ENCODE measurements around the gene PRKG1. TPM values are rescaled to one million over a fixed set of nuclear protein-coding genes. Genes with fewer than 3 reads are reported as not detected.

Gene PRKG1
- total and polyA plus RNA-seq, 2 of the 8 experiments (the other 6 are each of a cell fraction or from before 2014, with no cell fraction given), result 4.2 to 15.2 TPM

DNA sequence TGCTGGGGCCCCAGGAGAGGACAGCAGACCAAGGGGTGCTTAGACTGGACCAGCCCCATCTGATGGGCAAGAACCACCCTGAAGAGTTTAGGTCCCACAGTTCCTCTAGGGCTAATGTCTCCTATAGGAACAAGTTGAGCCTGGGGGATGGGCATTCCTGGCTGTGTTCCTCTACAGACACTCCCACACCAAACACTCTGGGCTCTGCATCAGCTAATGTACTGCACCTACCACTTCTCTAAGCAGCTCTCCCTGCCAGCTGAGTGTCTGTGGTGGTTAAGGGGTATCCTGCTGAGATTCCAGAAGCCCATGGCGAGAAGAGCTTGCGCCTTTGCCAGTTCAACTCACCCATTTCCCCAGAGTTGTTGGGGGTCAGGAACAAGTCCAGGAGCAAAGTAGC, 909.2 kb downstream of the PRKG1 start:
- Histone ChIP-seq H3K27me3 (replicated peaks in 1 of 4; ENCODE audit: control insufficient read depth in 3 of 4, extremely low read depth in 1 of 4, insufficient read depth in 3 of 4, low read length in 3 of 4) (no peaks in the 10 kb centered on the region), H4K5ac (ENCODE audit: insufficient read length, low read depth, low read length) (no peak overlapping the region), H3K9me3 (ENCODE audit: insufficient read depth in 2 of 2, low read depth in 1 of 2, low read length in 1 of 2) (no peaks in the 10 kb centered on the region), H4K8ac (ENCODE audit: extremely low read depth, insufficient read depth, low read length) (no peak overlapping the region), H2BK5ac (ENCODE audit: low read depth, low read length) (0 out of 2 replicates have a peak overlapping the region, but pooled peaks have one; percentile 45), H2BK15ac (ENCODE audit: low read length) (no peak overlapping the region), H3K14ac (ENCODE audit: insufficient read length) (no peak overlapping the region), H3K4me2 (ENCODE audit: insufficient read depth in 1 of 2, low read depth in 2 of 2, low read length in 2 of 2) (no peak overlapping the region), H2AK5ac (ENCODE audit: low read depth, low read length) (no peak overlapping the region), H2BK120ac (replicated peaks; ENCODE audit: low read depth, low read length) (no peak overlapping the region), H3K79me2 (ENCODE audit: control insufficient read depth in 1 of 2, insufficient read depth in 2 of 2, low read length in 2 of 2) (no peaks in the 10 kb centered on the region), H3K36me3 (ENCODE audit: control insufficient read depth in 2 of 4, insufficient read depth in 4 of 4, low read length in 3 of 4) (no peaks in the 10 kb centered on the region), H3K4me1 (replicated peaks in 1 of 4; ENCODE audit: control insufficient read depth in 3 of 4, insufficient read depth in 4 of 4, low read length in 3 of 4) (no peaks in the 10 kb centered on the region; a peak in 1 of 7 replicates), H3K79me1 (ENCODE audit: low read depth, low read length) (no peaks in the 10 kb centered on the region), H3K23me2 (ENCODE audit: low read depth, low read length) (no peaks in the 10 kb centered on the region), H3K23ac (ENCODE audit: insufficient read length) (no peak overlapping the region), H3K56ac (replicated peaks; ENCODE audit: insufficient read length, low read depth, low read length) (no peak overlapping the region), H2BK12ac (ENCODE audit: low read depth, low read length) (no peak overlapping the region), H3K4ac (replicated peaks; ENCODE audit: insufficient read length, low read depth, low read length) (no peak overlapping the region), H4K91ac (replicated peaks; ENCODE audit: insufficient read length, low read length) (no peak overlapping the region), H4K20me1 (replicated peaks in 1 of 2; ENCODE audit: control insufficient read depth in 1 of 2, insufficient read depth in 2 of 2, low read length in 2 of 2) (peaks cover 0 to 3% of the 10 kb centered on the region in 2 experiments), H3K27ac (ENCODE audit: low read depth, low read length) (no peak overlapping the region), H2BK20ac (ENCODE audit: low read length) (no peak overlapping the region), H3K9ac (replicated peaks in 1 of 4; ENCODE audit: extremely low read depth in 1 of 4, low read depth in 3 of 4, low read length in 3 of 4) (no peak overlapping the region), H2AFZ (ENCODE audit: low read length) (no peak overlapping the region), H3K18ac (ENCODE audit: extremely low read depth, low read length) (no peak overlapping the region), H3K4me3 (ENCODE audit: extremely low read depth in 1 of 4, insufficient read depth in 2 of 4, low read depth in 3 of 4, low read length in 4 of 4) (no peak overlapping the region)
- no peak for DNase-seq (ENCODE audit: low read depth in 1 of 2, low spot score in 2 of 2)
- POLR2A ChIA-PET (ENCODE audit: partially characterized antibody), result interaction anchor here (0.6 to 1.3 kb wide), 2 partner anchors 20 to 1534 kb away, joined by 3 read pairs; no protein-coding TSS in a partner anchor
- 92% methylated on average over 2 of the region's 2 CpGs; no CpG with 5 or more reads in 1 of the 2 experiments for WGBS, 2 experiments (ENCODE audit: extremely low coverage in 1 of 2, insufficient coverage in 1 of 2, insufficient read length in 1 of 2, insufficient replicate concordance in 2 of 2, low coverage in 1 of 2, low lambda C conversion rate in 2 of 2, missing lambda C conversion rate in 1 of 2)
- CTCF ChIA-PET (ENCODE audit: partially characterized antibody), result interaction anchor here (1.7 to 3.1 kb wide), 2 partner anchors 11 to 20 kb away, joined by 3 to 12 read pairs; no protein-coding TSS in a partner anchor
- no peak for FAIRE-seq
- TF ChIP-seq CBX5 (IDR thresholded peaks at IDR 0.05; ENCODE audit: low read depth, low read length) (no peak), BCL11A (IDR thresholded peaks at IDR 0.05; ENCODE audit: low read depth in 2 of 2, low read length in 2 of 2) (no peak), EZH2 (IDR thresholded peaks at IDR 0.05; ENCODE audit: low read depth, low read length, severe bottlenecking) (no peak), SRF (IDR thresholded peaks at IDR 0.05; ENCODE audit: low read depth, low read length) (no peak), ATF3 (IDR thresholded peaks at IDR 0.05; ENCODE audit: insufficient read depth, low read depth, low read length) (no peak), CEBPB (IDR thresholded peaks at IDR 0.05; ENCODE audit: low read depth, low read length) (no peak), JUN (IDR thresholded peaks at IDR 0.05; ENCODE audit: low read depth, low read length) (no peak), EGR1 (IDR thresholded peaks at IDR 0.05; ENCODE audit: borderline replicate concordance, low read depth, low read length) (no peak), YY1 (IDR thresholded peaks at IDR 0.05; ENCODE audit: low read depth, low read length) (no peak), SIN3A (conservative IDR thresholded peaks at IDR 0.05 in 1 of 2, IDR thresholded peaks at IDR 0.05 in 1 of 2; ENCODE audit: low read depth in 1 of 2, low read length in 2 of 2) (no peak), SP1 (IDR thresholded peaks at IDR 0.05; ENCODE audit: low read depth, low read length) (no peak), SP4 (IDR thresholded peaks at IDR 0.05; ENCODE audit: low read length) (no peak), TEAD4 (IDR thresholded peaks at IDR 0.05; ENCODE audit: low read depth, low read length) (no peak), KDM5A (IDR thresholded peaks at IDR 0.05; ENCODE audit: low read length) (no peak), ZNF274 (IDR thresholded peaks at IDR 0.05; ENCODE audit: borderline replicate concordance, extremely low read depth, low read length) (no peak)

All from H1 (cell line).